A549 treated with AZD2906 at 1 μM for 4 hours (cell line): ENCODE data around the gene SPATA31A5. TPM values are rescaled to one million over a fixed set of nuclear protein-coding genes. Genes with fewer than 3 reads are reported as not detected.

ENCODE experiments used
- total RNA-seq: library from RNA; stranded (reverse); fragments of 200-300 nt; extraction: Qiagen RNA extraction; gene quantifications from 5 replicates; pipeline ENCODE4 v1.2.3, GENCODE V29; 2022

The SPATA31A5 gene
- total RNA-seq = not detected in 5 replicates

DNA sequence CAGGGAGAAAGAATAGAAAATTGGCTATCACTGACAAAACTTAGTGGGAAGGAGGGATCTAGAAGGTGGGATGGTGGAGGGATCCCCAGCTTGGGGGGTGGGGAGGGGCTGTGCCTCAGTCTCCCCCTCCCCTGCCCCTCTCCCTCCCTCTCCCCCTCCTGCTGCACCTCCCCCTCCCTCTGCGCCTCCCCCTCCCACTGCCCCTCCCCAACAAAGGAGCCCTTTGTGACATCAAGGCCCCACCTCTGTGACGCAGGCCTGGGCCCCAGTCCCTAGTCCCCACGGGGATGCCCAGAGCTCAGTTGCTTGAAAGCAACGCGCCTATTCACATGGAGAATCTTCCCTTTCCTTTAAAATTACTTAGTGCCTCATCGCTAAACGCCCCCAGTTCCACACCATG lies at the start of gene SPATA31A5:
Gene SPATA31A5 (plus strand): TSS at position 301 of the 400 bp plus-strand sequence. CDS start 29 bp downstream, at position 330.

